Neuronal stem cell (in vitro differentiated cells): ENCODE data around the gene AXIN2.

Source experiments
- DNase-seq: peaks from one replicate; pipeline ENCODE4 v3.0.0-alpha.2; 2013; ENCODE audit warnings: low spot score
- H2AFZ ChIP-seq: one replicate; pipeline ENCODE4 v1.6.1; 2013; ENCODE audit warnings: mild to moderate bottlenecking, low read length, inconsistent platforms
- H2AK5ac ChIP-seq: 2 replicates; pipeline ENCODE4 v1.6.1; 2013; ENCODE audit warnings: low read depth, mild to moderate bottlenecking, inconsistent platforms, low read length, moderate library complexity, mixed read lengths
- H2BK120ac ChIP-seq: 2 replicates; pipeline ENCODE4 v1.6.1; 2013; ENCODE audit warnings: low read depth, mild to moderate bottlenecking, inconsistent platforms, low read length, moderate library complexity, mixed read lengths
- H2BK12ac ChIP-seq: one replicate; pipeline ENCODE4 v1.6.1; 2013; ENCODE audit warnings: low read length, inconsistent platforms
- H2BK15ac ChIP-seq: 2 replicates; pipeline ENCODE4 v1.6.1; 2013; ENCODE audit warnings: mild to moderate bottlenecking, low read length, inconsistent platforms, mixed read lengths
- H2BK5ac ChIP-seq: one replicate; pipeline ENCODE4 v1.6.1; 2013; ENCODE audit warnings: inconsistent platforms, mild to moderate bottlenecking, low read length, moderate library complexity
- H3K14ac ChIP-seq: one replicate; pipeline ENCODE4 v1.6.1; 2013; ENCODE audit warnings: low read length, inconsistent platforms
- H3K18ac ChIP-seq: 2 replicates; pipeline ENCODE4 v1.6.1; 2013; ENCODE audit warnings: low read length, inconsistent platforms
- H3K23ac ChIP-seq: 2 replicates; pipeline ENCODE4 v1.6.1; 2013; ENCODE audit warnings: low read depth, mild to moderate bottlenecking, mixed read lengths, low read length, inconsistent platforms; ENCODE audit not compliant: poor library complexity
- H3K27ac ChIP-seq: replicated peaks from 3 replicates; pipeline ENCODE4 v1.5.1; 2013; ENCODE audit warnings: low read length, inconsistent platforms
- H3K27me3 ChIP-seq, 3 experiments: 2 replicates each; pipeline ENCODE4 v1.6.1; 2013; ENCODE audit warnings: low read length in 3 of 3, mild to moderate bottlenecking in 2 of 3, inconsistent platforms in 1 of 3, low read depth in 1 of 3, mixed read lengths in 1 of 3, moderate library complexity in 1 of 3; ENCODE audit not compliant: control insufficient read depth in 3 of 3, insufficient read depth in 3 of 3
- H3K36me3 ChIP-seq, 2 donors: replicated peaks in 1 of 2; 2 replicates each; pipeline ENCODE4 v1.6.1; 2013; ENCODE audit warnings: low read length in 2 of 2; ENCODE audit not compliant: control insufficient read depth in 2 of 2, insufficient read depth in 2 of 2
- H3K4ac ChIP-seq: 2 replicates; pipeline ENCODE4 v1.6.1; 2013; ENCODE audit warnings: inconsistent platforms, mild to moderate bottlenecking, low read length, moderate library complexity
- H3K4me1 ChIP-seq, 2 donors: 1 replicate in 1 of 2; 2 replicates in 1 of 2; pipeline ENCODE4 v1.6.1; 2013; ENCODE audit warnings: low read length in 2 of 2, low read depth in 1 of 2; ENCODE audit not compliant: control insufficient read depth in 2 of 2, insufficient read depth in 1 of 2
- H3K4me2 ChIP-seq: one replicate; pipeline ENCODE4 v1.6.1; 2013; ENCODE audit warnings: mild to moderate bottlenecking, low read length, inconsistent platforms; ENCODE audit not compliant: insufficient read depth, poor library complexity, severe bottlenecking
- H3K4me3 ChIP-seq, 2 donors: 2 replicates each; pipeline ENCODE4 v1.5.1; 2013; ENCODE audit warnings: low read length in 2 of 2, mild to moderate bottlenecking in 2 of 2, inconsistent platforms in 1 of 2, moderate library complexity in 1 of 2
- H3K79me1 ChIP-seq: one replicate; pipeline ENCODE4 v1.6.1; 2013; ENCODE audit warnings: low read depth, mild to moderate bottlenecking, inconsistent platforms, low read length, moderate library complexity
- H3K9ac ChIP-seq: one replicate; pipeline ENCODE4 v1.6.1; 2013; ENCODE audit warnings: mild to moderate bottlenecking, low read depth, low read length, inconsistent platforms; ENCODE audit not compliant: poor library complexity
- H3K9me3 ChIP-seq, 2 donors: replicated peaks in 1 of 2; 2 replicates each; pipeline versions ENCODE3 to v1.6.1; 2013; ENCODE audit warnings: low read length in 2 of 2, mild to moderate bottlenecking in 2 of 2, inconsistent platforms in 1 of 2, low read depth in 1 of 2, mixed read lengths in 1 of 2, moderate library complexity in 1 of 2; ENCODE audit not compliant: control insufficient read depth in 2 of 2, insufficient read depth in 1 of 2
- H4K8ac ChIP-seq: one replicate; pipeline ENCODE4 v1.6.1; 2013; ENCODE audit warnings: low read depth, mild to moderate bottlenecking, inconsistent platforms, low read length, moderate library complexity
- H4K91ac ChIP-seq: one replicate; pipeline ENCODE4 v1.6.1; 2013; ENCODE audit warnings: low read length, low read depth, mild to moderate bottlenecking, inconsistent platforms; ENCODE audit not compliant: poor library complexity
- WGBS, 2 donors: extraction: QIAGEN DNeasy Blood & Tissue Kit; methylation state at CpG; one replicate each; pipeline ENCODE4 v1.1.7; 2013; ENCODE audit warnings: missing lambda C conversion rate in 2 of 2, mixed read lengths in 1 of 2; ENCODE audit not compliant: insufficient read length in 2 of 2, insufficient replicate concordance in 1 of 2; ENCODE audit errors: extremely low coverage in 2 of 2; 5-methylcytosine and 5-hydroxymethylcytosine counted together

The AXIN2 gene

DNA sequence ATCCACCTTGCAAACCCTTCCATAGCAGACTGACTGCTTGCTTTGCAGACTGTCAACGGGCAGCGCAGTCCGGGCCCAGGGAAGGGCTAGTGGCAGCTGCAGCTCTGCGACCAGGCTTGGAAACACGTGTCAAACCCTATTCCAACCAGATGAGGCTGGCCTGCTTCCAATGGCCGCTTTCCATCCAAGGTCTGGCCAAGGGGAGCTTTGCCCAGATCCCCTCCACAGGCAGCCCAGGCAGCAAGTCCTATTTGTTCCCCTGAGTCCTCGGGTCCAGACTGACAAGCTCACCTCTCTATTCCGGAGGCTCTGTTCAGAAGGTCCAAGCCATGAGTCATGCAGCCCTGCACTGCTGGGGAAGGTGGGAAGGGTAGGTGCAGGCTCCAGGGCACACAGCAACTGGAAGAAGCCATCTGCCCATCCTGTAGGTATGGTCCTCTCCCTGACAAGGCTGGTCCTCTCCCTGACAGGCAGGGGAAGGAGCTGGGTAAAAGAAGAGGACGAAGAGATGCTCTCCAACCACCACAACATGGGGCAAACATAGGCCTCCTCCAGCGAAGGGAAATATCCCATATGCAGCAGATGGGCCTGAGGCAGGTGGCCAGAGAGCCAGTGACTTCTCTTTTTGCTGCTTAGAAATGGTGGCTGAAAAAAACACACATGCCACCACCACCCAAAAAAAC is 22.6 kb upstream of the AXIN2 start:
- no peak overlapping the region for H2BK5ac ChIP-seq
- DNase-seq, result no peak
- H3K14ac ChIP-seq, result no peak overlapping the region
- H3K27me3 ChIP-seq, result peaks cover 0 to 4% (median 0%) of the 10 kb centered on the region in 3 experiments
- no peak overlapping the region for H3K4ac ChIP-seq
- H3K79me1 ChIP-seq, result no peaks in the 10 kb centered on the region
- no peak overlapping the region for H3K27ac ChIP-seq
- H3K9me3 ChIP-seq, result peaks cover 0 to 2% of the 10 kb centered on the region in 2 donors
- H2BK12ac ChIP-seq, result no peak overlapping the region
- H3K36me3 ChIP-seq, result no peaks in the 10 kb centered on the region
- H3K18ac ChIP-seq, result peak overlapping the region; percentile 20
- H4K8ac ChIP-seq, result no peak overlapping the region
- H3K9ac ChIP-seq, result no peak overlapping the region
- no peak overlapping the region for H4K91ac ChIP-seq
- no peak overlapping the region for H3K4me2 ChIP-seq
- no peak overlapping the region for H2BK120ac ChIP-seq
- no peak overlapping the region for H2AFZ ChIP-seq
- no peak overlapping the region for H2BK15ac ChIP-seq
- no peak overlapping the region for H3K23ac ChIP-seq
- no CpG with 5 or more reads among the region's 10 CpGs for WGBS, 2 donors
- no peak overlapping the region for H2AK5ac ChIP-seq
- no peak overlapping the region for H3K4me3 ChIP-seq
- H3K4me1 ChIP-seq, result peaks cover 0 to 8% of the 10 kb centered on the region in 2 donors

DNA sequence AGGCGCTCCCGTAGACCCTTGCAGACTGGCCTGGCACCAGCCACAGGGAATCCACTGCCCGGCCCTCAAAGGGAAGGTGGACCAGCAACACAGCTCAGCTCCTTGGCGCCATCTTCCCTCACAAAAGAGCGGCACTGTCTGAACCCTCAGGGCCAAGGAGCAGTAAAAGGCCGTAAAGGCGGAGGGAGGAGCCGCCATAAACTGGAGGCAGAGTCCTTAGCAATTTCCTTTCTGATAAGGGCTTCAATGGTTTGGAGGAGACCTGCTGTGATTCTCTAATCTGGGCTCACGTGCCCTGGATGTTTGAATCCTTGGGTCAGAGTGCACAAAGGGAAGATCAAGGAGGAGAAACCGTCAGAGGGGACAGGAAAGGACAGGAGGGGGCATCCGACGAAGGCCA is 15.5 kb upstream of the AXIN2 start:
- no peak overlapping the region for H3K23ac ChIP-seq
- H3K27ac ChIP-seq, result no peak overlapping the region
- peak overlapping the region; percentile 36 for H2AFZ ChIP-seq
- H4K91ac ChIP-seq, result no peak overlapping the region
- no peak overlapping the region for H3K4me2 ChIP-seq
- H4K8ac ChIP-seq, result no peak overlapping the region
- peaks cover 0 to 10% (median 0%) of the 10 kb centered on the region in 3 experiments for H3K27me3 ChIP-seq
- H3K4ac ChIP-seq, result no peak overlapping the region
- no peaks in the 10 kb centered on the region for H3K36me3 ChIP-seq
- H2BK120ac ChIP-seq, result no peak overlapping the region
- H2BK5ac ChIP-seq, result no peak overlapping the region
- H3K14ac ChIP-seq, result no peak overlapping the region
- no peak overlapping the region for H3K4me3 ChIP-seq
- H3K18ac ChIP-seq, result no peak overlapping the region
- H3K79me1 ChIP-seq, result no peaks in the 10 kb centered on the region
- H3K9me3 ChIP-seq, result no peaks in the 10 kb centered on the region
- H3K9ac ChIP-seq, result no peak overlapping the region
- H3K4me1 ChIP-seq, result peaks cover 15 to 19% of the 10 kb centered on the region in 2 donors
- no peak overlapping the region for H2BK15ac ChIP-seq
- no CpG with 5 or more reads among the region's 12 CpGs for WGBS, 2 donors
- DNase-seq, result no peak
- no peak overlapping the region for H2BK12ac ChIP-seq
- no peak overlapping the region for H2AK5ac ChIP-seq

DNA sequence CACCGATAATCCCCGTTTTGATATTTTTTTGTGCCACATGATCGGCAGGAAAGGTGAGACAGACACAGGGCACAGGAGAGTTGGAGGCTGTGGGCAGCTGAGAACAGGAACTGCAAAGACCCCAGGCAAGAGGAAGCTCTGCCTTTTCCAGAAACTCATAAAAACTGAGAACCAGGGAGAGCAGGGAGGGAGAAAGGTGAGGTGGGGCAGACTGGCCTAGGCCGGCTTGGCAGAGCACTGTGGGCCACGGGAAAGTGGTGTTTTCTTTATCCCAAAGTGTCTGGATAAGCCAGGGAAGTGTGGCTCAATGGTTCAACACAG is 11.8 kb upstream of the AXIN2 start:
- Histone ChIP-seq H3K18ac (peak overlapping the region; percentile 54), H3K9me3 (no peaks in the 10 kb centered on the region), H3K79me1 (no peaks in the 10 kb centered on the region), H3K4ac (no peak overlapping the region), H3K9ac (no peak overlapping the region), H4K8ac (no peak overlapping the region), H2BK12ac (no peak overlapping the region), H3K4me3 (peak overlapping the region in 1 of 2 donors; percentile 1), H3K27me3 (peaks cover 0 to 13% (median 0%) of the 10 kb centered on the region in 3 experiments), H2BK120ac (no peak overlapping the region), H2BK5ac (no peak overlapping the region), H3K4me2 (no peak overlapping the region), H2AK5ac (peak overlapping the region; percentile 65), H3K23ac (peak overlapping the region; percentile 47), H3K27ac (no peak overlapping the region), H3K14ac (no peak overlapping the region), H3K36me3 (no peaks in the 10 kb centered on the region), H2AFZ (peak overlapping the region; percentile 69), H3K4me1 (peaks cover 16 to 19% of the 10 kb centered on the region in 2 donors), H4K91ac (no peak overlapping the region), H2BK15ac (no peak overlapping the region)
- no peak for DNase-seq
- WGBS, 2 donors, result no CpG with 5 or more reads among the region's 5 CpGs

DNA sequence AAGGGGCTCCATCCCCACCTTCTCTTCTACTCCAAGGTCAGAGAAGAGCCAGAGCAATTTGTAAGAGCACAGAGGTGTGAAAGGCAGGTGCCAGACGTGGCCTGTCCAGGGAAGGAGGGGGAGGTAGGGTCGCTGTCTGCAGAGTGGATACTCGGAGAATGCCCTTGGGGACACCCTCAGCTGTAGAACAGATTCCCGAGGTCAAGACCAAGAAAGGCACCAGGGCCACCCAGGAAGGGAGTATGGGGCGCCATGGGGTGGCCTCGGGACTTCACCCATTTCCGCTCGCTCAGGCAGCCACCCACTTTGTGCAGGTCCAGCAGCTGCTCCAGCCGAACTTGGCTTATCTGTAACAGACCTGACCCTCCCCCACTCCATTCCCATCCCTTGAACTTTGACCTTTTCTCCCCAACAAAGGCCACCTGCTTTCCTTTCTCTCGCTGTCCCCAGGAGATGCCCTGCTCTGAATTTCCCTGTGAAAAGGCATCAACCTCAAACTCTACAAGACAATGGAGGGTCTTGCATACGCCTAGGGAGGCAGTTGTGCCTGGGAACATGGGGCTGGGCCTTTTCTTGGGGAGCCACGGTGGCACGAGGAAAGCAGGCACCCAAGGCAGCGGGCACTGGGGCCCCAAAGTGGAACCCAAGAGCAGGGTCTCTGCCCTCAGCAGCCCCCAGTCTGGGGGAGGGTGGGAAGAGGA is 11.3 kb upstream of the AXIN2 start:
- H4K8ac ChIP-seq, result no peak overlapping the region
- no peak overlapping the region for H2AK5ac ChIP-seq
- H3K4me1 ChIP-seq, result peaks cover 16 to 19% of the 10 kb centered on the region in 2 donors
- DNase-seq, result no peak
- WGBS, 2 donors, result no CpG with 5 or more reads among the region's 14 CpGs
- H3K79me1 ChIP-seq, result no peaks in the 10 kb centered on the region
- H2BK120ac ChIP-seq, result no peak overlapping the region
- peak overlapping the region; percentile 1 to 34 for H3K4me3 ChIP-seq
- H3K27me3 ChIP-seq, result peaks cover 0 to 13% (median 0%) of the 10 kb centered on the region in 3 experiments
- no peak overlapping the region for H2BK5ac ChIP-seq
- no peaks in the 10 kb centered on the region for H3K36me3 ChIP-seq
- no peak overlapping the region for H3K9ac ChIP-seq
- H3K23ac ChIP-seq, result no peak overlapping the region
- no peak overlapping the region for H3K27ac ChIP-seq
- peak overlapping the region; percentile 69 for H2AFZ ChIP-seq
- H2BK15ac ChIP-seq, result no peak overlapping the region
- H4K91ac ChIP-seq, result no peak overlapping the region
- no peak overlapping the region for H3K4ac ChIP-seq
- H3K14ac ChIP-seq, result no peak overlapping the region
- H3K4me2 ChIP-seq, result peak overlapping the region; percentile 23
- no peaks in the 10 kb centered on the region for H3K9me3 ChIP-seq
- H3K18ac ChIP-seq, result peak overlapping the region; percentile 54
- H2BK12ac ChIP-seq, result no peak overlapping the region
